Hematopoietic multipotent progenitor cell treated with erythropoietin and hydrocortisone succinate and interleukin-3 and kit ligand, for 15 days (in vitro differentiated cells): ENCODE data around the gene UNG.

ENCODE experiments used
- DNase-seq: peaks from one replicate; pipeline ENCODE4 v3.0.0-alpha.2; 2015; ENCODE audit warnings: low spot score

The UNG gene

DNA sequence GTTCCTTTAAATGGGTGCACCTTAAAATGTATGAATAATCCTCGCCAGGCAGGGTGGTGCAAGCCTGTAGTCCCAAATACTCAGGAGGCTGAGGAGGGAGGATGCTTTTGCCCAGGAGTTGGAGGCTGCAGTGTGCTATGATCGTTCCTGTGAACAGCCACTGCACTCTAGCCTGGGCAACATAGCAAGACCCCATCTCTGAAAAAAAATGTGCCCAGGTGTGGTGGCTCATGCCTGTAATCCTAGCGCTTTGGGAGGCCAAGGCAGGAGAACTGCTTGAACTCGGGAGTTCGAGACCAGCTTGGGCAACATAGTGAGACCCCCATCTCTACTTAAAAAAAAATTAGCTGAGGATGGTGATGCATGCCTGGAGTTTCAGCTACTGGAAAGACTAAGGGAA is 58.6 kb downstream of the UNG start:
- DNase-seq, result no peak

DNA sequence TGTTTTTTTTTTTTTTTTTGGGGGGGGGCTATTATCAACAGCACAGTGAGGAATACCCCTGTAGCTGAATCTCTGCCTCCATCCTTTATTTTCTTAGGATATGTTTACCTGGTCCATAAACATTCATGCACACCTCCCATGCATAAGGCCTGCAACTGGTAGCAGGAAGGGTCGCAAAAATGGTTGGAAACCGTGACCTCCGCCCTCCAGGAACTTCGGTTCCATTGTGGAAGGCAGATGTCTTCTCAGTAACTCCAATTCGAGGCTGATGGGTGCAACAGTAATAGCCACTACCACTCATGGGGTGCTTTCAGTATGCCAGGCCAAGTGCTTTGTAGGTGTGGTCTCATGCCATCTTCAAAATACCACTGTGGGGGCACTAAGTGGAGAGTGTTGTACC is 59.2 kb downstream of the UNG start:
- DNase-seq, result no peak

GRCh38 chr12:109157986-109158385 is 60.6 kb downstream of the UNG start:
- DNase-seq, result no peak

- no peak for DNase-seq
These were observed 63.0 kb downstream of the UNG start for GRCh38 chr12:109160433-109160832.
